Measurements from ENCODE around the gene ETV1.

GRCh38 chr7:13912715-13913278 is 76.7 kb downstream of the ETV1 start:
- TF ChIP-seq POLR2A (IDR thresholded peaks at IDR 0.05; ENCODE audit: borderline replicate concordance, extremely low read depth, insufficient read depth, insufficient read length) (no peak), EZH2 (IDR thresholded peaks at IDR 0.05) (no peak), TCF7L2 (IDR thresholded peaks at IDR 0.05; ENCODE audit: borderline replicate concordance, extremely low read depth, insufficient read depth, insufficient read length) (peak; percentile 92), POLR2AphosphoS5 (IDR thresholded peaks at IDR 0.05; ENCODE audit: low read depth, low read length) (no peak), EGR1 (IDR thresholded peaks at IDR 0.05; ENCODE audit: low read depth) (no peak), CBX3 (IDR thresholded peaks at IDR 0.05; ENCODE audit: low read depth) (no peak), ELF1 (IDR thresholded peaks at IDR 0.05; ENCODE audit: borderline replicate concordance, low read depth) (no peak), SP1 (IDR thresholded peaks at IDR 0.05; ENCODE audit: low read depth) (no peak), EZH2phosphoT487 (IDR thresholded peaks at IDR 0.05; ENCODE audit: borderline replicate concordance) (no peak), RAD21 (IDR thresholded peaks at IDR 0.05; ENCODE audit: low read depth) (no peak), CEBPB (IDR thresholded peaks at IDR 0.05; ENCODE audit: low read depth) (no peak)
- TF ChIP-seq, protein P1, sequence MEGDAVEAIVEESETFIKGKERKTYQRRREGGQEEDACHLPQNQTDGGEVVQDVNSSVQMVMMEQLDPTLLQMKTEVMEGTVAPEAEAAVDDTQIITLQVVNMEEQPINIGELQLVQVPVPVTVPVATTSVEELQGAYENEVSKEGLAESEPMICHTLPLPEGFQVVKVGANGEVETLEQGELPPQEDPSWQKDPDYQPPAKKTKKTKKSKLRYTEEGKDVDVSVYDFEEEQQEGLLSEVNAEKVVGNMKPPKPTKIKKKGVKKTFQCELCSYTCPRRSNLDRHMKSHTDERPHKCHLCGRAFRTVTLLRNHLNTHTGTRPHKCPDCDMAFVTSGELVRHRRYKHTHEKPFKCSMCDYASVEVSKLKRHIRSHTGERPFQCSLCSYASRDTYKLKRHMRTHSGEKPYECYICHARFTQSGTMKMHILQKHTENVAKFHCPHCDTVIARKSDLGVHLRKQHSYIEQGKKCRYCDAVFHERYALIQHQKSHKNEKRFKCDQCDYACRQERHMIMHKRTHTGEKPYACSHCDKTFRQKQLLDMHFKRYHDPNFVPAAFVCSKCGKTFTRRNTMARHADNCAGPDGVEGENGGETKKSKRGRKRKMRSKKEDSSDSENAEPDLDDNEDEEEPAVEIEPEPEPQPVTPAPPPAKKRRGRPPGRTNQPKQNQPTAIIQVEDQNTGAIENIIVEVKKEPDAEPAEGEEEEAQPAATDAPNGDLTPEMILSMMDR (IDR thresholded peaks at IDR 0.05 in 2 of 3, conservative IDR thresholded peaks at IDR 0.05 in 1 of 3; ENCODE audit: borderline replicate concordance in 1 of 3, insufficient read depth in 1 of 3, low read depth in 2 of 3, low read length in 2 of 3): no peak
- TF ChIP-seq, protein P2, sequence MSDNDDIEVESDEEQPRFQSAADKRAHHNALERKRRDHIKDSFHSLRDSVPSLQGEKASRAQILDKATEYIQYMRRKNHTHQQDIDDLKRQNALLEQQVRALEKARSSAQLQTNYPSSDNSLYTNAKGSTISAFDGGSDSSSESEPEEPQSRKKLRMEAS (IDR thresholded peaks at IDR 0.05): no peak
- TF ChIP-seq, protein P3, sequence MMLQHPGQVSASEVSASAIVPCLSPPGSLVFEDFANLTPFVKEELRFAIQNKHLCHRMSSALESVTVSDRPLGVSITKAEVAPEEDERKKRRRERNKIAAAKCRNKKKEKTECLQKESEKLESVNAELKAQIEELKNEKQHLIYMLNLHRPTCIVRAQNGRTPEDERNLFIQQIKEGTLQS (IDR thresholded peaks at IDR 0.05): no peak
